Measurements from ENCODE around the gene KANSL1. TPM values are rescaled to one million over a fixed set of nuclear protein-coding genes. Genes with fewer than 3 reads are reported as not detected.
"Not testable (repeated sequence)": the region's sequence is repeated elsewhere in the genome, so short reads cannot be mapped to it uniquely, and the experiment has no call there.

The KANSL1 gene
- total and polyA plus RNA-seq, 9 of the 15 experiments (the other 6 are each of a cell fraction or from before 2014, with no cell fraction given) = 3.6 to 55.4 (median 31.8) TPM

GRCh38 chr17:46101785-46102617 lies 91.2 kb downstream of the KANSL1 start (continued):
- TF ChIP-seq TFE3 (CRISPR knock-in tag; IDR thresholded peaks at IDR 0.05) (peak; percentile 97), EP400 (IDR thresholded peaks at IDR 0.05) (peak; percentile 26; the same call in 1 of the 2 replicates), ZNF584 (CRISPR knock-in tag; IDR thresholded peaks at IDR 0.05; ENCODE audit: low read depth) (0 out of 2 replicates have a peak, but pooled peaks have one; percentile 49), CC2D1A (IDR thresholded peaks at IDR 0.05) (peak; percentile 70; the same call in 1 of the 2 replicates), NFE2 (IDR thresholded peaks at IDR 0.05; ENCODE audit: low read depth) (peak; percentile 68), PKNOX1 (IDR thresholded peaks at IDR 0.05) (peak; percentile 53; the same call in 1 of the 2 replicates), L3MBTL2 (IDR thresholded peaks at IDR 0.05) (0 out of 2 replicates have a peak, but pooled peaks have one; percentile 50), ESRRA (IDR thresholded peaks at IDR 0.05; ENCODE audit: borderline replicate concordance, low read depth) (0 out of 2 replicates have a peak, but pooled peaks have one; percentile 26), USF2 (CRISPR knock-in tag; IDR thresholded peaks at IDR 0.05) (peak; percentile 64; the same call in 1 of the 2 replicates), REST (IDR thresholded peaks at IDR 0.05; ENCODE audit: borderline replicate concordance) (peak; percentile 36; the same call in 1 of the 2 replicates), LARP7 (IDR thresholded peaks at IDR 0.05) (0 out of 2 replicates have a peak, but pooled peaks have one; percentile 69), CBFB (CRISPR knock-in tag; IDR thresholded peaks at IDR 0.05) (0 out of 2 replicates have a peak, but pooled peaks have one; percentile 56), SUPT5H (IDR thresholded peaks at IDR 0.05) (0 out of 2 replicates have a peak, but pooled peaks have one; percentile 11), MYBL2 (IDR thresholded peaks at IDR 0.05; ENCODE audit: low read depth) (0 out of 2 replicates have a peak, but pooled peaks have one; percentile 23)
- TF ChIP-seq REST (CRISPR knock-in tag; IDR thresholded peaks at IDR 0.05; ENCODE audit: low read depth); MYBL2 (CRISPR knock-in tag; IDR thresholded peaks at IDR 0.05; ENCODE audit: borderline replicate concordance): not testable (repeated sequence)

Data from K562 (cell line).